Measurements from ENCODE around the gene LGR6.
A peak's percentile ranks its signal among the peaks of the same experiment; 100 is the strongest.

The LGR6 gene

GRCh38 chr1:202306535-202307345 lies 113.1 kb downstream of the LGR6 start:
- H3K4me3 ChIP-seq (replicated peaks in 1 of 2; ENCODE audit: low read depth in 2 of 2, low read length in 2 of 2) = no peak overlapping the region
- TF ChIP-seq, protein P1, sequence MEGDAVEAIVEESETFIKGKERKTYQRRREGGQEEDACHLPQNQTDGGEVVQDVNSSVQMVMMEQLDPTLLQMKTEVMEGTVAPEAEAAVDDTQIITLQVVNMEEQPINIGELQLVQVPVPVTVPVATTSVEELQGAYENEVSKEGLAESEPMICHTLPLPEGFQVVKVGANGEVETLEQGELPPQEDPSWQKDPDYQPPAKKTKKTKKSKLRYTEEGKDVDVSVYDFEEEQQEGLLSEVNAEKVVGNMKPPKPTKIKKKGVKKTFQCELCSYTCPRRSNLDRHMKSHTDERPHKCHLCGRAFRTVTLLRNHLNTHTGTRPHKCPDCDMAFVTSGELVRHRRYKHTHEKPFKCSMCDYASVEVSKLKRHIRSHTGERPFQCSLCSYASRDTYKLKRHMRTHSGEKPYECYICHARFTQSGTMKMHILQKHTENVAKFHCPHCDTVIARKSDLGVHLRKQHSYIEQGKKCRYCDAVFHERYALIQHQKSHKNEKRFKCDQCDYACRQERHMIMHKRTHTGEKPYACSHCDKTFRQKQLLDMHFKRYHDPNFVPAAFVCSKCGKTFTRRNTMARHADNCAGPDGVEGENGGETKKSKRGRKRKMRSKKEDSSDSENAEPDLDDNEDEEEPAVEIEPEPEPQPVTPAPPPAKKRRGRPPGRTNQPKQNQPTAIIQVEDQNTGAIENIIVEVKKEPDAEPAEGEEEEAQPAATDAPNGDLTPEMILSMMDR (IDR thresholded peaks at IDR 0.05; ENCODE audit: low read depth, low read length) = no peak
- no peak for DNase-seq (ENCODE audit: low read depth in 2 of 2)

- DNase-seq (ENCODE audit: low read depth in 2 of 2) = no peak
- no peak overlapping the region for H3K4me3 ChIP-seq (replicated peaks in 1 of 2; ENCODE audit: low read depth in 2 of 2, low read length in 2 of 2)
- TF ChIP-seq, protein P1 (IDR thresholded peaks at IDR 0.05; ENCODE audit: low read depth, low read length) = no peak
Measured at GRCh38 chr1:202310071-202310725, 116.6 kb downstream of the LGR6 start.

GRCh38 chr1:202310746-202311145 lies 117.1 kb downstream of the LGR6 start:
- TF ChIP-seq, protein P1 (IDR thresholded peaks at IDR 0.05; ENCODE audit: low read depth, low read length) = no peak
- DNase-seq (ENCODE audit: low read depth in 2 of 2) = no peak
- no peak overlapping the region for H3K4me3 ChIP-seq (replicated peaks in 1 of 2; ENCODE audit: low read depth in 2 of 2, low read length in 2 of 2)

DNA sequence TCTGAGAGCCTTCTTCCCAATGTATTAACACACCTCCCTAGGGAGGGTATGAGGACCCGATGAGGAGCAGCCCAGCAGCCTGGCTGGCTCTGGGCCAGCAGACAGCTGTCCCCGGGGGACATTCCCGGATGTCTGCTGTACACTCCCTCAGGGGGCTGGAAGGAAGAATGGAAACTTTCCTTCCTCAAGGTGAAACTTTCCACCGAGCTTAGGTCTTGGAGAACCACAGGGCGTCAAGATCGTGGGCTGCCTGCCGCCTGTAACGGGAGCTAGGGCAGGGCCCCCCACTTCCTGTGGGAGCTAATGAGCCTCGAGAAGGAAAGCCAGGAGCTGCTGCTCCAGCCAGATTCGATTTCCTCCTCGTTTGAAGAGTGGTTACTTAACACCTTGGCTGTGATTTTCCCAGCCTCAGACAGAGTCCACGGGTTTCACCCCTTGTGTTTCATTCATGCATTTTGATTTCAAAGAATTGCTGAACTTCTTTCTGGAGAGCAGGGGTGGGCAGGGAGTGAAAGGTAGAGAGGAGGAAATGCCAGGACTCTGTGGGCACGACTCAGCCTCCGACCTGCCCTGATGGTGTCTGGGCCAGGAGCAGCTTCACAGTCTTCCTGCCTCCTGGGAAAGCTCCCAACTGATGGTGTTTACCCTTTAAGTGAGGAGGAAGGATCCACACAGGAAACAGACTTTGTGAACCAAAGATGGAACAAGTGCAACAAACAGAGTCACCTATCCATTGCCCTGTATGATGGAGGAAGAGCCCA lies 118.5 kb downstream of the LGR6 start:
- TF ChIP-seq, protein P1 (IDR thresholded peaks at IDR 0.05; ENCODE audit: low read depth, low read length) = no peak
- no peak overlapping the region for H3K4me3 ChIP-seq (replicated peaks in 1 of 2; ENCODE audit: low read depth in 2 of 2, low read length in 2 of 2)
- peak; percentile 15 to 37 for DNase-seq (ENCODE audit: low read depth in 2 of 2)

GRCh38 chr1:202315576-202316168 lies 122.1 kb downstream of the LGR6 start:
- peak; percentile 80 to 82 for DNase-seq (ENCODE audit: low read depth in 2 of 2)
- H3K4me3 ChIP-seq (replicated peaks in 1 of 2; ENCODE audit: low read depth in 2 of 2, low read length in 2 of 2) = no peak overlapping the region
- TF ChIP-seq, protein P1 (IDR thresholded peaks at IDR 0.05; ENCODE audit: low read depth, low read length) = peak; percentile 99

DNA sequence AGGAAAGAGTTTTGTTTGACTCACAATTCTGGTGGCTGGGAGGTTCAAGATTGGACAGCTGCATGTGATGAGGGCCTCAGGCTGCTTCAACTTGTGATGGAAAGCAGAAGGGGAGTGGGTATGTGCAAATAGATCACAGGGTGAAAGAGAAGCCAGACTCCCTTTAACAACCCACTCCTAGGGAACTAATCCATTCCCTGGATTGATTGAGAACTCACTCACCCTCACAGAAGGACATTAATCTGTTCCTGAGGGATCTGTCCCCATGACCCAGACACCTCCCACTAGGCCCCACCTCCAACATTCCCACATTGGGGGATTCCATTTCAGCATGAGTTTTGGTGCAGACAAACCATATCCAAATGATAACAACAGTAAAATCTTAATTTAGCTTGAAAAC lies 122.6 kb downstream of the LGR6 start:
- TF ChIP-seq, protein P1 (IDR thresholded peaks at IDR 0.05; ENCODE audit: low read depth, low read length) = no peak
- no peak overlapping the region for H3K4me3 ChIP-seq (replicated peaks in 1 of 2; ENCODE audit: low read depth in 2 of 2, low read length in 2 of 2)
- DNase-seq (ENCODE audit: low read depth in 2 of 2) = no peak
